ENCODE results near the gene HAS3. TPM values are rescaled to one million over a fixed set of nuclear protein-coding genes. Genes with fewer than 3 reads are reported as not detected.

HAS3 gene
- total and polyA plus RNA-seq, 2 donors (not counting 3 experiments of a cell fraction or from before 2014, with no cell fraction given): 1.5 to 1.8 TPM

- H3K27ac ChIP-seq (ENCODE audit: insufficient read depth, low read depth, low read length): no peak overlapping the region
Observed at GRCh38 chr16:69133373-69133954, 28.0 kb downstream of the HAS3 start.

More at GRCh38 chr16:69133373-69133954, 28.0 kb downstream of the HAS3 start:
- intact Hi-C loops (cut with micrococcal nuclease) (no loop called here), dilution Hi-C loops (cut with MboI; ENCODE audit: extremely low pct_ligation_motif_present, low sequenced_read_pairs) (no loop called here)
- Histone ChIP-seq H3K9me3 (replicated peaks; ENCODE audit: control insufficient read depth, insufficient read depth, low read length) (no peaks in the 10 kb centered on the region), H3K9me1 (replicated peaks; ENCODE audit: control insufficient read depth, extremely low read depth, insufficient read depth, low read length) (no peaks in the 10 kb centered on the region), H3K27me3 (ENCODE audit: control insufficient read depth in 2 of 2, insufficient read depth in 2 of 2, low read length in 2 of 2) (no peaks in the 10 kb centered on the region), H3K36me3 (ENCODE audit: control insufficient read depth in 2 of 2, extremely low read depth in 1 of 2, insufficient read depth in 2 of 2, low read length in 2 of 2) (peaks cover 9% of the 10 kb centered on the region in 2 experiments), H3K4me2 (ENCODE audit: insufficient read depth, low read length) (peak overlapping the region; percentile 73), H3K4me1 (ENCODE audit: control insufficient read depth, extremely low read depth, insufficient read depth, low read length) (peaks cover 24% of the 10 kb centered on the region), H3K9ac (replicated peaks; ENCODE audit: extremely low read depth, insufficient read depth, low read length) (peak overlapping the region; percentile 85), H2AFZ (ENCODE audit: low read depth, low read length) (no peak overlapping the region), H4K20me1 (replicated peaks; ENCODE audit: control insufficient read depth, extremely low read depth, insufficient read depth, low read length) (no peaks in the 10 kb centered on the region), H3K79me2 (ENCODE audit: control insufficient read depth, insufficient read depth, low read length) (peaks cover 84% of the 10 kb centered on the region), H3K4me3 (replicated peaks in 1 of 3; ENCODE audit: insufficient read depth in 1 of 3, low read depth in 1 of 3, low read length in 3 of 3) (peak overlapping the region; percentile 90 to 99 (median 93))
- CTCF ChIA-PET: interaction anchor here (0.7 to 1.5 kb wide), 3 partner anchors 17 to 286 kb away, joined by 3 to 7 read pairs (median 3); no protein-coding TSS in a partner anchor
- DNase-seq (ENCODE audit: low read depth, low spot score) (peak; percentile 24), FAIRE-seq (peak; percentile 48)
- no TSS peak for BruUV-seq (replicated peaks)
- POLR2A ChIA-PET: no interaction called here
- TF ChIP-seq POLR2A (IDR thresholded peaks at IDR 0.05; ENCODE audit: low read depth, low read length): no peak
- TF ChIP-seq GATA2 (IDR thresholded peaks at IDR 0.05; ENCODE audit: insufficient read depth, insufficient read length, low read depth, low read length): peak; percentile 64
- TF ChIP-seq CTCF (IDR thresholded peaks at IDR 0.05; ENCODE audit: extremely low read depth in 1 of 2, insufficient read depth in 1 of 2, low read depth in 1 of 2, low read length in 2 of 2): no peak
- TF ChIP-seq EZH2 (IDR thresholded peaks at IDR 0.05; ENCODE audit: borderline replicate concordance, low read depth, low read length, severe bottlenecking): no peak
- no peak for TF ChIP-seq POLR2AphosphoS5 (IDR thresholded peaks at IDR 0.05; ENCODE audit: insufficient read depth, low read depth, low read length)
- TF ChIP-seq FOS (IDR thresholded peaks at IDR 0.05; ENCODE audit: borderline replicate concordance, insufficient read depth, low read length): no peak
- no peak for TF ChIP-seq MYC (IDR thresholded peaks at IDR 0.05; ENCODE audit: low read depth, low read length)
- no peak for TF ChIP-seq MAX (IDR thresholded peaks at IDR 0.05; ENCODE audit: insufficient read depth, insufficient read length)
- no peak for TF ChIP-seq JUN (IDR thresholded peaks at IDR 0.05; ENCODE audit: borderline replicate concordance, insufficient read depth, insufficient read length, low read depth)
